GM10266 (cell line): ENCODE data around the gene PLPP7.
A peak's percentile ranks its signal among the peaks of the same experiment; 100 is the strongest.

Source experiments
- DNase-seq: peaks from one replicate; pipeline ENCODE4 v3.0.0; 2012; ENCODE audit errors: extremely low spot score
- CTCF ChIP-seq: IDR thresholded peaks from 2 replicates; pipeline ENCODE4 v1.5.1; 2012; ENCODE audit warnings: mild to moderate bottlenecking, low read depth; ENCODE audit not compliant: control insufficient read depth, insufficient read depth; ENCODE audit errors: missing control alignments

The PLPP7 gene

GRCh38 chr9:131271506-131271931 lies 18.0 kb upstream of the PLPP7 start:
- DNase-seq: no peak
- no peak for TF ChIP-seq CTCF

DNA sequence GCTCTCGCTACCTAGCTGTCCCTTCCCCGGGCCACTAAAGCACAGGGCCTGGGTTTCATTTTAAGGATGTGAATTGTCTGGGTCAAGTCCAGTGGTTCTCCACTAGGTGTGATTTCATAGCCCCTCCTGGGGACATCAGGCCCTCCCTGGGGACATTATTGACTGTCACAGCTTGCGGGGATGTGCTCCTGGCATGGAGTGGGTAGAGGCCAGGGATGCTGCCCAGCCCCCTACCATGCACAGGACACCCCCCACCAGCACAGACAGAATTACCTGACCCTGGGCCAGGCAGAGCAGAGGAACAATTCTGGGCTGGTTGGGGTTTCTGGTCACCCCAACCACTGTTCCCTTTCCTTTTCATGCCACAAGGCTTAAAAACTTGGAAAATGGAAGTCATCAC lies 17.3 kb upstream of the PLPP7 start:
- DNase-seq: no peak
- no peak for TF ChIP-seq CTCF

DNA sequence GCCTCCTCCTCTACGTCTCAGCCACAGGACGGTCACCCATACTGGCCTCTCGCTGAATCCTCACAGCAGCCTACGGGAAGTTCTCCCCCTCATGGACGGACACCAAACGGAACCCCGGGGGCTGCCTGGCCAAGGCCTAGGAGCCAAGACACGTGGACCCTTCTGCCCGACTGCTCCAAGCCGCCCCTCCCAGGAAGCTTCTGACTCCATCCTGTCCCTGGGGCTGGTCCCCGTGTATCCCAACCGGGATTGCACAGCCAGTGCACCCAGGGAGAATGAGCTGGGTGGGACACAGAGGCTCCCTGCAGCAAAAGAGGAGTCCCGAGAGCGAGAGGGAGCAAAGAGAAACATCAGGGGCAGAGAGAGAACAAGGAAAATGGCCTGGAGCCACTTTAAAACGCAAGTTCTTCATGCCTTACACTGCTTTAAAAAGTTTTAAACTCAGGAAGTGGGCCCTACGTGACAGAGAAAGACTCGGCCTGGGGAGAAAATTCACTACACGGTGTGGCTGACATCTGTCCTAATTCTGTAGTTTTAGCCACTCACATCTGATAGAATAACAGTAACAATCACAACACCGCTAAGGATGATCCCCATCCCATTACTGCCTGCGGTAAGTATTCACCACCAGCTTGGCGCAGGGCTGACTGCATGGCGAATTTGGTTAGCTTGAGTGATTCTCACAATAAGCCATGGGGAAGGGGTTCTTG lies 16.2 kb upstream of the PLPP7 start:
- TF ChIP-seq CTCF: peak; percentile 36
- DNase-seq: no peak

GRCh38 chr9:131273856-131274673 lies 15.5 kb upstream of the PLPP7 start:
- no peak for DNase-seq
- TF ChIP-seq CTCF: no peak

DNA sequence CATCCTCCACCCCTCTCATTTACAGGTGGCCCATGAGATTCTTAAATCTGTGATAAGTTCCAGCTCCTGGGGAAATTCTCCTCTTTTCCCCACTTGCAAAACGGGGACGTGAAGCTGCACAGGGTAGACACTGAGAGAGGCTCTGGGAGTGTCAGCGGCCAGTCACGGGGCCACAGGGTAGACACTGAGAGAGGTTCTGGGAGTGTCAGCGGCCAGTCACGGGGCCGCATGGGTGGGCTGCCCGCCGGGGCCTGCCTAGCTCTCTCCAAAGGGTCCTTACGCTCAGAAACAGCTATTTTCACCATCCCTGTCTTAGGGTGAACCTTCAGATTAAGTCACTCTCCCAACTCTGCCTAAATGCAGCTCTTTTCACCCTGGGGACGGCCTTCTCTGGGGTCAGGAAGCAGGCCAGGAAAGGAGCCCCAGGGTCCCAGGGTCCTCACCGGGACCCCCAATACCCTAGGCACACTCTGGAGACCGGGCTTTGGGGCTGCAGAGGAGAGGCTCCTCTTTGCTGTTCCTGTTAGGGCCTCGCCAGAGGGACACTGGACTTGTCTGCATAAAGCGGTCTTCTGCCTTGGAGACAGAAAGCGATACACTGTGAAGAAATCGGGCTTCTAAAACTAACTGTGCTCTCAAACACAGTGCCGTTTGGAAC lies 14.7 kb upstream of the PLPP7 start:
- DNase-seq: peak; percentile 64
- TF ChIP-seq CTCF: no peak

GRCh38 chr9:131275332-131276093 lies 14.0 kb upstream of the PLPP7 start:
- DNase-seq: peak; percentile 65
- TF ChIP-seq CTCF: peak; percentile 59
